ENCODE data around the gene HNRNPC. TPM values are rescaled to one million over a fixed set of nuclear protein-coding genes. Genes with fewer than 3 reads are reported as not detected.
"Not testable (repeated sequence)": the region's sequence is repeated elsewhere in the genome, so short reads cannot be mapped to it uniquely, and the experiment has no call there.

Gene HNRNPC
- total RNA-seq, 1 donor = 273 TPM

DNA sequence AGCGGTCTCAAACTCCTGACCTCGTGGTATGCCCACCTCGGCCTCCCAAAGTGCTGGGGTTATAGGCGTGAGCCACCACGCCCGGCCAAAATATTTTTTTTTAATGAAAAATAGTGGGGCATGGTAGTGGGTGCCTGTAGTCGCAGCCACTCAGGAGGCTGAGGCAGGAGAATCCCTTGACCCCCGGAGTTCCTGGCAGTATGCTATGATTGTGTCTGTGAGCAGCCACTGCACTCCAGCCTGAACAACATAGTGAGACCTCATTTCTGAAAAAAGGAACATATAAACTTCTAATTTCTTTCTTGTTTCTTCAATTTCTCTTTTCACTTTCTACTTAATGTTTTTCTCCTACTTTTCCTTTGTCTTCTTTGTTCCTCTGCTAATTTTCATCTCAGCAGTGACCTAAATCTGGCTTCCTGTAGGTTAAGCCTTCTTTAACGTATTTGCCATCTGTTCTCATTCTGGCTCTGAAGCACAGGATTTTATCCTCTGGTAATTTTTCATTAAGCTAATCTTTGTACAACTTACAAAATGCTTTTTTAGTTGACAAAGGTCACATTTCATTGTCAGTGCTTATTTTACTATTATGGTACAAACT, 6.1 kb upstream of the HNRNPC start:
- DNase-seq (ENCODE audit: low read depth in 2 of 3, low spot score in 2 of 3) = no peak

DNA sequence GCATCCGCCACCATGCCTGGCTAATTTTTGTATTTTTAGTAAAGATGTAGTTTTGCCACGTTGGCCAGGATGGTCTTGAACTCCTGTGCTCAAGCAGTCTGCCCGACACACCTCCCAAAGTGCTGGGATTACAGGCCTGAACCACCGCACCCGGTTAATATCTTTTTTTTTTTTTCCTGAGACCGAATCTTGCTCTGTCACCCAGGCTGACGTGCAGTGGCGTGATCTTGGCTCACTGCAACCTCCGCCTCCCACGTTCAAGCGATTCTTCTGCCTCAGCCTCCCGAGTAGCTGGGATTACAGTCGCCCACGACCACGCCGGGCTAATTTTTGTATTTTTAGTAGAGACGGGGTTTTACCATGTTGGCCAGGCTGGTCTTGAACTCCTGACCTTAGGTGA, 3.4 kb upstream of the HNRNPC start:
- not testable (repeated sequence) for DNase-seq (ENCODE audit: low read depth in 2 of 3, low spot score in 2 of 3)

DNA sequence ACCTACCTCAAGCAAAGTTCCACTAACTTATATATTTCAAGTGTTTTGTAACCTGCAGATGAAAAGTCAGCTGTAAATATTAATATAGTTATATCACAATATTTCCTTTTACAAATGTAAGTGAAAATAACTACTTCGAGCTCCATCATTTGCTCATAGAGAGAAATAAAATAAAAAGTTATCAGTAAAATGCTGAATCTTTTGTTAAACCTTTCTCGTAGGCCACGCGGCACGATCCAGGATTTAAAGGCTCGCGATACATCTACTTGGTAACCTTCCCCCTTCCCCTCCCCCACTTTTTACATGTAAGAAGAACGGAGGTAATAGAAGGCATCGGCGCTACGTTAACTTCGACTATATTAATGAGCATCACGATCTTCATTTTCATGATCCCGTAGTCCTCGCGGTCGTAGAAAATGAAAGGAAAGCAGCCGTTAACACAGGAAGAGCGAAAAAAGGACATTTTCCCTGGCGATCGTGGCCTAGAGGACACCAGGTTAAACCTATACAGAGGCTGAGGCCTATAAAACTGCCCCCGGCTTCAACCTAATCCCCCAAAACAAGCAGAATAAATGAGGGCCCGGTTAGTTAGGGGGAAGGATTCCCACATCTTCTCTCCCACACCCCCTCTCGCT, 508 bp downstream of the HNRNPC start:
- peak; percentile 22 to 67 (median 48) for DNase-seq (ENCODE audit: low read depth in 2 of 3, low spot score in 2 of 3)

DNA sequence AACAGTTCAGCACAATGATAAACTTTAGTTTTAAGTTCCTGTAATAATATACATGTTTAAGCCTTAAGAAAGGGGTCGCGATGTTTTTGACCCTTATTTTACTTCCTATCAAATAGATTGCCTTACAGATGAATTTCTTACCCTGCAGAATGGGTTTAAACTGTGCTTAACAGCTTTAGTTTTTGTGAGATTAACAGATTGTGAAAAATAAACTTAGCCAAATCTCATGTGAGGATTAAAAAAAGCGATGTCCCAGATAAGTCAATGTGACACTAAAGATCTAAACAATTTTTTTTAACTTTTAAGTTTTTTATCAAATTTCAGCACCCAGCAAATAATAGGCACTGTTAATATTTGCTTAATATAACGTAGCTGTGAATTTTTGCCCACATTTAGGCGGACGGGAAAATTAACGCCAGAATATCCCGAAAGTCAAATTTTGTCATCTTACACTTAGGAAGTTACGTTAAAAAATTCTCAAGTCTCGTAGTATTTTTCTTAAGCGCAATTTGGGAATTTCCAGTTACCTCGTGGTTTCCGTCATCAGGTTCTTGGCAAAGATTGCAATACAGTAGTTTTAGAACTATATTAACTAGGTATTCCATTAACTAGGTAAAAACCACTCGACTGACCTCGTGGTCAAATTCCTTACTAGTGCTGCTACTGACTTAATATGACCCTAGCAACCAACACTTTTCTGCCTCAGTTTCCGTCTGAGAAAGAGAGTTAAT, 1.2 kb downstream of the HNRNPC start:
- DNase-seq (ENCODE audit: low read depth in 2 of 3, low spot score in 2 of 3) = no peak

DNA sequence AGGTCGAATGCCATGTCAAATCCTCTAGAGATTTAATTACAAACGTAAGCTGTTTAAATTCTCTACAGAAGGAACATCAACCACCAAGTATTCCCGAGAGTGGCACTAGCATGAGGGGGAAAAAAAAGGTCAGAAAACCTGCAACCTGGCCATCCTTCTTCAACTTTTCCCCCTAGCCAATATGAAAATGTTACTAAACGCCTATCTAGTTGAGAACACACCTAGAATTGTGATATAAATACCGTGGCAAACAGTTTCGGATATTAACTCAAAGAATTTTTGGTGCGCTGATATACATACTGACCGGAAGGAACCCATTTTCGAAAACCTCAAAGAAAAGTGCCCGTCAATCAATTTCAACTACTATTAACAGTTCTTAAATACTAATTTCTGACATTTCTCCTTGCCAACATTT, 1.8 kb downstream of the HNRNPC start:
- DNase-seq (ENCODE audit: low read depth in 2 of 3, low spot score in 2 of 3) = no peak

DNA sequence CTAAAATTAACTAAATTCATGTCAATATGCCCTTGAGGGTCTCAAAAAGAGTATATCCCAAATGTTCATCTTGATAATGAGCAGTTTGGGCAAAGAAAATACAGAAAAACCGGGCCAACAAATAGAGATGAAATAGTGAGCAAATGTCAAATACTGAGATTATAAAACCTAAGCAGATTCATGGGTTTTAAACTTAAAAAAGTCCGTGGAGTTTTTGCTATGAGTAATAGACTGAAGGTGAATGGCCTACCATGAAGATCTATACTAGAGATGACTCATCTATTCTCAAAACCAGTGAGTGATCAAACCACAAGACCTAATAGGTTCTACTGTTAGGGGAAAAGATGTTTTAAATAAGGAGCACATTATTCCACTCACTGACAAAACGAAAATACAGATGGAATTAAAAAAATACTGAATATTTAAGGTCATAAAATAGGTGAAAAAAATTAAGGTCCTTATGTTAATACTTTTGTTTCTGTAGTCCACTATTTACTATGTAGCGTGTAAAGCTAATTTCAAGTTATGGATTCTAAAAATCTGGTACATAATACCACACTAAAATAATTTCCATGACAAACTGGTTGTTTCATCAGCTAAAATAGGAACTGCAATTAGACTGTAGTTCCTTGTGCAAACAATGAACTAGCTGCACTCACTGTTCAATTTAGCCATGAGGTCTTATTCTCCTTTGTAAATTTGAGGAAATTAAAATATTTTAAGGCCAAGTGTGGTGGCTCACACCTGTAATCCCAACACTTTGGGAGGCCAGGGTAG, 5.0 kb downstream of the HNRNPC start:
- peak in 2 of 3 donors; percentile 30 to 31 for DNase-seq (ENCODE audit: low read depth in 2 of 3, low spot score in 2 of 3)

DNA sequence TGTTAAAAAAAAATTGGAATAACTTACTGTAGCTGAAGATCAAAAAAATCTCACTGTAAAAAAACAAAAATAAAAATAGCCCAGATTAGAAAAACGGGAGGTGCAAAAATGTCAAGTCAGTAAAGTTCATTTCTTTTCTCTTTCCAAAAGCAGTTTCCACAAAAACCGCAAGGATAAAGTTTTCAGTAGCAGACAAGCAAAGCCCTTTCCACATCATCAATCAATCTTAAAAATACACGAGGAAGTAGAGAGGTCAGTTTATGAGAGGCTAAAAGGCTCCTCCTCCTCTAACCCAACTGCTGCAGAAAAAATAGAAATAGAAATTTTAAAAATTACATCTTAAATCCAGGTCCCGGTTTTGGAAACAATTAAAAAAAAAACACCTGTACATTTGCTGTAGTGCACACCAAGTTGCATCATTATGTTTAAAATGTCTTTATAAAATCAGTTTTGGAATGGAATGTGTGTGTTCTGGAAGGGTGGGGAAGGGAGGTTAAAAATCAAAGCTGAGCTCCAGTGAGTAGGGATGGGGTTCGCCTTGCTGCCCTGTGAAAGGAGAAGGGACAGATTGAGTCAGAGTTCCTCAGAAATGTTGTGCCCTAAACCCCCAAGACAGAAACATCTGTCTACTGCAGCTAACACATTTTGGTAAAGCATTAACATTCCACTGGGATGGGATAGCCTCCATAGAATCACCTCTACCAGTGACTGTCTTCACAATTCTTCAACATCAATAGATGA, 5.8 kb downstream of the HNRNPC start:
- DNase-seq (ENCODE audit: low read depth in 2 of 3, low spot score in 2 of 3) = peak in 2 of 3 donors; percentile 29 to 68

DNA sequence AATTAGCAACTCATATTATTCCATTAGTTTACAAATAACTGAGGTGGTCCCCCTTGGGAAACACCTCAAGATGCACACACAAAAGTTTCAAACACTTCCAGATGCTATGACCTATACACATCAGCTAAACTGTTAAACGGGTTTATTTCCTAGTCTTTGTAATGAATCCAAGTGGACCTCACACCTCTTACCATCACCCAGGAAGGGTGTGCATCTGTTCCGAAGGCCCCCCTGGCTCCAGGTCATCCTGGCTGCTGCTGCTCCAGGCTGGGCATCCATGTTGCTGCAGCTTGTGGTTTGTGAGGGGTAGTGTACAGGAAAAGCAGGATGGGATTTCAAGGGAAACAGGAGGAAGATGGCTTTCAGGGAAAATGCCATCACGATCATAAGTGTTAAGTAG, 6.8 kb downstream of the HNRNPC start:
- no peak for DNase-seq (ENCODE audit: low read depth in 2 of 3, low spot score in 2 of 3)

DNA sequence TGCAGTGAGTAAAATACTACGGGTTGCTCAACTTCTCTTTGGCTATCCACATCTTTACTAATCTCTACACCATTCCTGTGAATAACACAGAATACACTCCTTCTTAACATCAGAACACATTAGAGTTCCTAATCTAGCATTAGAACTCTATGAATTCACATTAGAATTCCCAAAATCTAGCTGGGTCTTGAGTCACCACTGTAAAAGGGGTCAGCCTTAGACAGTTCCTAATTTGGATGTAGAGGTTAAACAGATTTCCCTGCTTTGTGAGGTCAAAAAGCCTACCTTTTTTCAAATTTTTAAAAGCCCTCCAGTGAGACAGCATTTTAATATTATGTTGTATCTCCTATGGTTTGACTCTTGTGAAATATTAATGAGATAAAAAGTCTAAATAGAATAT, 7.4 kb downstream of the HNRNPC start:
- DNase-seq (ENCODE audit: low read depth in 2 of 3, low spot score in 2 of 3) = no peak

DNA sequence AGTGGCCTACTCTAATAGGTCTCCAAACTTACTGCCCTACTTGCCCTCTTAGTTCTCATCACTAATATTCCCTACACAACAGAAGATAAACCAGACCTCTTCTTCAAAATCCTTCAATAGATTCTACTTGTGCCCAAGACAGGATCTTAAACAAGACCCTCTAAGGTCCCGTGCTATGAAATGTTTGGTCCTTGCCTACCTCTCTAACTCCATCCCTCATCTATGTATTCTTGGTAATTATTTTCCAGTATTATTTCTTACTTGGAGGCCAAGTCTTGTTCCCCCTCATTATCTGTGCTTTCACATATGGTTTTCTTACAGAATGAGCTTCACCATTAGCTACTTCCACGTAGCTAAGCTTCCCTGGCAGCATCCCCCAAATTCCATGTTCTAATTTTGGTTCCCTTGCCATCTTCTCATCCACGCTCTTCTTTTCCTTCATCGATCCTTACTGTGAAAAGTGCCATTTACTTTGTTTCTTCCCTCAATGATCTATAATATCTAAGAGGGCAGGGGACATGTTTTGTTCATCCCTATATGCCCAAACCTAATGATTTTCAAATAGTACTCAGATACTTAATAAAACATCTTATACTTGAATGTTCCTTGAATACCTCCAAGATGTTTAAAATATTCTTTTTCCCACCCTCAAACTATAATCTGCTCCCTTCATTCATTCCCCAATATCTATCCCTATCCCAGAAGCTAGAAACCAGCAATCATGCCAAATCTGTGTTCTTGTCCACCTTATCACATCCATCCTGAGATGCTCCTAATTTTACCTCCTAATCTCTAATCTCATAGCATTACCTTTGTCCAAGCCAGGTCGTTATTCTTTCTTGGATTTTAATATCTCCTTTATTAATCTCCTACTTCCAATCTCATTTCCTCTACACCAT, 10.1 kb downstream of the HNRNPC start:
- no peak for DNase-seq (ENCODE audit: low read depth in 2 of 3, low spot score in 2 of 3)

DNA sequence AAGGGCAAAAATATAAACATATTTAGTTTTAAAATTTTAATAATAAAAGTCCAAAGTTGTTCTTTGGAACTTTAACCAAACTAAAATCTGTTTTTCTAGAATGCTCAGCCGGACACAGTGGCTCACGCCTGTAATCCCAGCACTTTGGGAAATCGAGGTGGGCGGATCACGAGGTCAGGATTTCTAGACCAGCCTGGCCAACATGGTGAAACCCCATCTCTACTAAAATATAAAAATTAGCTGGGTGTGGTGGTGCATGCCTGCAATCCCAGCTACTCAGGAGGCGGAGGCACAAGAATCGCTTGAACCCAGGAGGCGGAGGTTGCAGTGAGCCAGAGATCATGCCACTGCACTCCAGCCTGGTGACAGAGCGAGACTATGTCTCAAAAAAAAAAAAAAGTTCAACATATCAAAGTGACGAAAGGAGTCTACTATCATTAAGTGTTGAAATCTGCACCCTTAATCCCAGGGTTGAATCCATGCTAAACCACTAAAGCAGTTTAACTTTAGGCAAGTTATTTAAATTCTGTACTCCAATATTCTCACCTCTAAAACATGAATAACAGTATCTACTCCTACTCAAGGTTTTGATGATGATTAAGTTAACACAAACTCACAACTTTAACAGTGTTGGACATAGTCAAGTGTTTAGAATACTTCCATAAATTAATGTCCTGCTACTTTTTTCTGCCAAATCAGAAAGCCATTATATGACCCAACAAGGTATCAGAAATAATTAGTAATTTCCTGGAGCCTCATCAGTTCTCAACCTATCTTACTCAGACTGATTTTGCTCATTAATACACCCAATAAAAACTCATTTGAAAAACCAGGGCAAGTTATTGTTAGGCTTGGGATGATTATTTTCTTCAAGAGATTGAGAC, 11.0 kb downstream of the HNRNPC start:
- DNase-seq (ENCODE audit: low read depth in 2 of 3, low spot score in 2 of 3) = no peak

DNA sequence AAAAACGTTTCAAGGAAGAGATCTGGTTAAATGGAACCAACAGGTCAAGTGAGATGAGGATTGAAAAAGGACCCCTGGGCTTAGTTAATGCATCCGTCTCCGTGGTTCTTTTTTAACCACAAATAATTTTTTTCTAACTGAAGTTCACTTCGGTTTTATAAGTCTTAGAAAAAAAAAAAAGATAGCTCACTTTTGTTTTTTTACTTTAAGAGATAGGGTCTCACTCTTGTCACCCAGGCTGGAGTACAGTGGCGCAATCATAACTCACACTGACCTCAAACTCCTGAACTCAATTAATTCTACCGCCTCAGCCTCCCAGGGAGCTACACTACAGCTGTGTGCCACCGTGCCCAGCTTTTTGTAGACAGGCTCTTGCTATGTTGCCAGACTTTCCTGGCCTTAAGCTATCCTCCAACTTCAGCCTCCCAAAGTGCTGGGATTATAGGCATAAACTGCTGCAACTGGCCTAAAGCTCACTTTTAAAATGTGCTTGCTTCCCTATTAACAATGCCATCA, 11.8 kb downstream of the HNRNPC start:
- peak in 1 of 3 donors; percentile 35 for DNase-seq (ENCODE audit: low read depth in 2 of 3, low spot score in 2 of 3)

DNA sequence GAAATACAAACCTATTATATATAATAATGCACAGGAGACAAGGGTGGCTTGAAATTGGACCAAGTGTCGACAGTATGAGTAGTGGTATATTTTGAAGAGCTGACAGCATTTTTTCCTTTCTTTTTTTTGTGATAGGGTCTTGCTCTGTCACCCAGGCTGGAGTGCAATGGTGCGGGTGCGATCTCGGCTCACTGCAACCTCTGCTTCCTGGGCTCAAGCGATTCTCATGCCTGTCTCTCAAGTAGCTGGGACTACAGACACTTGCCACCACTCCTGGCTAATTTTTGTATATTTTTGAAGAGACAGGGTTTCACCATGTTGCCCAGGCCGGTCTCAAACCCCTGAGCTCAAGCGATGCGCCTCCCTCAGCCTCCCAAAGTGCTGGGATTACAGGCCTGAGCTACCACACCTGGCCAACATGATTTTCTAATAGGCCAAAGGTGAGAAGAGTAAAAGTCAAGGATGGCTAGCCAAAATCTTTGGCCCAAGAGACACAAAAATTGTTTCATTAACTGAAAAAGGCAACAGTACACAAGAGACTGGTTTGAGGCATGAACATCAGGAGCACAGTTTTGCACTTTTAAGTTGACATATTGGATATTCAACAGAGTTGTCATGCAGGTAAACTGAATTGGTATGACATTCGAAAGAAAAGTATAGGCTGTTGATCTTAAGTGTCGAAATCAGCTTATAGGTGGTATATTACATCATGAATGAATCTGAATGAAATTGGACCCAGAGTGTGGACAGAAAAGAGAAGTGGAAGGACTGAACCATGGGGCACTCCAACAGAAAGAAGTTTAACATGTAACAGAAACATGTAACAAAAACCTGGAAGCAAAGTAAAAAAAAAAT, 12.5 kb downstream of the HNRNPC start:
- no peak for DNase-seq (ENCODE audit: low read depth in 2 of 3, low spot score in 2 of 3)

DNA sequence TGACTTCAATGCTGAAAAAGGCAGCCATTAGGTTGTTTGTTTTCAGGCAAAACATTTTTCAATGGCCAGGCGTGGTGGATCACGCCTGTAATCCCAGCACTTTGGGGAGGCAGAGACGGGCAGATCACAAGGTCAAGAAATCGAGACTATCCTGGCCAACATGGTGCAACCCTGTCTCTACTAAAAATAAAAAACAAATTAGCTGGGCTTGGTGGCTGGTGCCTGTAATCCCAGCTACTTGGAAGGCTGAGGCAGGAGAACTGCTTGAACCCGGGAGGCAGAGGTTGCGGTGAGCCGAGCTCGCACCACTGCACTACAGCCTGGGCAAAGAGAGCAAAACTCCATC, 13.2 kb downstream of the HNRNPC start:
- not testable (repeated sequence) for DNase-seq (ENCODE audit: low read depth in 2 of 3, low spot score in 2 of 3)

DNA sequence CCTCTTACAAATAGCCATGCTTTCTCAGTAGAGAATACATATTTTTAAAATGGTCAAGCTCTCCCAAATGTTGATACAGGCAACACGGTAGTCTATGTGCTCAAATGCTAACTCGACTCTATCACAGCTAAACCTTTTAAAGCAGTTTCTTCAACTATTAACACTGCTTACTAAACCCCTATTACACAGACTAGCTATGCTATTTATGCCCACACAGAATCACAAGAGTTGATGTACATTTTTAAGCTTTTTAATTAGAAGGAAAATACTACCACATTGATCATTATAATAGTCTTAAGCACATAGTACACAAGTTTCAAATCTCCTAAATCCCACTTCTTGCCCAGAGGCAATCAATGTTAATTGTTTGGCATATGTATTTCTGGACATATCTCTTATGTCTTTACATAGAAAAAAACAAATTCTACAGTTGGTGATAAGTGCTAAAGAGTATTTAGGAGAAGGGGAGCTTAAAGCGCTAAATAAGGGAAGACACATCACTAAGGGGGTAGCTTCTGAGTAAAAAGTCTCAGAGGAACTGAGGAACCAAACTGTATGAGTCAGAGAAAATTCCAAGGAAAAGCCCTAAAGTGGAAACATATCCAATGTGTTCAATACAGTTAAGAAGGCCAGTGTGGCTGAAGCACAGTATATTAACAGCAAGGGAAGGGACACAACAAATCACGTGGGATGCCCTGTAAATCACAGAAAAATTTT, 13.7 kb downstream of the HNRNPC start:
- no peak for DNase-seq (ENCODE audit: low read depth in 2 of 3, low spot score in 2 of 3)

DNA sequence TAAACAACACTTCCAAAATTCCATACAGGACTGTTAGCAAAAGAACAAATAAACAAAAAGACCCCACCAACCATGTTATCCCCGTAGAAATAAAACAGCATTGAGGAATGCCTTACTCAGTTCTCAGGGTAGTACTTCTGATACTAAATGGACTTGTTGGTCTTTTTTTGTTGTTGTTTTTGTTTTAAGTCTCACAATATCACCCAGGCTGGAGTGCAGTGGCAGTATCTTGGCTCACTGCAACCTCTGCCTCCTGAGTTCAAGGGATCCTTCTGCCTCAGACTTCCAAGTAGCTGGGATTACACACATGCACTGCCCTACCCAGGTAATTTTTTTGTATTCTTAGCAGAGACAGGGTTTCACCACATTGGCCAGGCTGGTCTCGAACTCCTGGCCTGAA, 17.1 kb downstream of the HNRNPC start:
- no peak for DNase-seq (ENCODE audit: low read depth in 2 of 3, low spot score in 2 of 3)

DNA sequence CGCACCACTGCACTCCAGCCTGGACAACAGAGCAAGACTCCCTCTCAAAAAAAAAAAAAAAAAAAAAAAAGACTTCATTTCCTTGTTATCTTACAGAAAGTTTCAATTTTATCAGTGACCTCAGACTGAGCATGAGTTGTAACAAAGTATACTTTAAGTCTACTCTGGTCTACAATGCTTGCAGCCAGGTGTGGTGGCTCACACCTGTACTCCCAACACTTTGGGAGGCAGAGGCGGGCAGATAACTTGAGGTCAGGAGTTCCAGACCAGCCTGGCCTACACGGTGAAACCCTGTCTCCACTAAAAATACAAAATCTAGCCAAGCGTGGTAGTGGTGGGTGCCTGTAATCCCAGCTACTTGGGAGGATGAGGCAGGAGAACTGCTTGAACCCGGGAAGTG, 18.0 kb downstream of the HNRNPC start:
- DNase-seq (ENCODE audit: low read depth in 2 of 3, low spot score in 2 of 3) = no peak
